Measurements from ENCODE around the gene GPC5.

Gene GPC5

GRCh38 chr13:92317066-92317465 is 918.6 kb downstream of the GPC5 start:
- Histone ChIP-seq H3K23ac (ENCODE audit: low read length) (no peak overlapping the region), H3K79me2 (ENCODE audit: control insufficient read depth, insufficient read depth, low read length, poor library complexity) (no peaks in the 10 kb centered on the region), H4K12ac (ENCODE audit: low read depth, low read length) (no peak overlapping the region), H3K18ac (ENCODE audit: low read length) (no peak overlapping the region), H2BK12ac (ENCODE audit: low read length) (no peak overlapping the region), H3K9ac (ENCODE audit: low read length) (no peak overlapping the region), H3K27ac (ENCODE audit: low read depth, low read length) (no peak overlapping the region), H3K27me3 (ENCODE audit: insufficient read depth, low read length) (no peaks in the 10 kb centered on the region), H4K91ac (ENCODE audit: low read depth, low read length) (no peak overlapping the region), H3K14ac (ENCODE audit: low read length) (no peak overlapping the region), H4K8ac (ENCODE audit: low read depth, low read length) (no peak overlapping the region), H2AK5ac (ENCODE audit: low read length) (no peak overlapping the region), H3K4ac (ENCODE audit: low read depth, low read length) (no peak overlapping the region), H3K4me3 (ENCODE audit: low read depth, low read length) (no peak overlapping the region), H3K36me3 (ENCODE audit: control insufficient read depth in 1 of 2, insufficient read depth in 2 of 2, low read length in 2 of 2) (no peaks in the 10 kb centered on the region), H3K4me1 (ENCODE audit: control insufficient read depth in 1 of 2, insufficient read depth in 2 of 2, low read length in 2 of 2) (peaks cover 0 to 6% of the 10 kb centered on the region in 2 experiments), H3K4me2 (ENCODE audit: low read length) (no peak overlapping the region), H3K79me1 (ENCODE audit: low read length) (peaks cover 1% of the 10 kb centered on the region), H2AFZ (ENCODE audit: insufficient read depth, low read length, poor library complexity) (no peak overlapping the region), H2BK120ac (ENCODE audit: insufficient read depth, low read length, poor library complexity) (no peak overlapping the region), H2BK5ac (ENCODE audit: low read depth, low read length, poor library complexity) (no peak overlapping the region), H3K9me3 (ENCODE audit: insufficient read depth, low read depth, low read length) (peaks cover 1% of the 10 kb centered on the region)
- WGBS (ENCODE audit: extremely low coverage, insufficient coverage, insufficient read length), result no CpG with 5 or more reads among the region's 2 CpGs
- no peak for DNase-seq

GRCh38 chr13:92320323-92320722 is 921.9 kb downstream of the GPC5 start:
- no peak overlapping the region for H4K91ac ChIP-seq (ENCODE audit: low read depth, low read length)
- H3K4me1 ChIP-seq (ENCODE audit: control insufficient read depth in 1 of 2, insufficient read depth in 2 of 2, low read length in 2 of 2), result peaks cover 0 to 2% of the 10 kb centered on the region in 2 experiments
- H4K8ac ChIP-seq (ENCODE audit: low read depth, low read length), result no peak overlapping the region
- H3K79me2 ChIP-seq (ENCODE audit: control insufficient read depth, insufficient read depth, low read length, poor library complexity), result no peaks in the 10 kb centered on the region
- no peak overlapping the region for H3K14ac ChIP-seq (ENCODE audit: low read length)
- H3K36me3 ChIP-seq (ENCODE audit: control insufficient read depth in 1 of 2, insufficient read depth in 2 of 2, low read length in 2 of 2), result no peaks in the 10 kb centered on the region
- H3K4me2 ChIP-seq (ENCODE audit: low read length), result no peak overlapping the region
- DNase-seq, result no peak
- no peak overlapping the region for H2BK120ac ChIP-seq (ENCODE audit: insufficient read depth, low read length, poor library complexity)
- no peak overlapping the region for H2BK12ac ChIP-seq (ENCODE audit: low read length)
- H2AFZ ChIP-seq (ENCODE audit: insufficient read depth, low read length, poor library complexity), result no peak overlapping the region
- H3K27ac ChIP-seq (ENCODE audit: low read depth, low read length), result no peak overlapping the region
- no peak overlapping the region for H4K12ac ChIP-seq (ENCODE audit: low read depth, low read length)
- H3K9me3 ChIP-seq (ENCODE audit: insufficient read depth, low read depth, low read length), result no peaks in the 10 kb centered on the region
- H3K18ac ChIP-seq (ENCODE audit: low read length), result no peak overlapping the region
- no CpG with 5 or more reads among the region's 1 CpG for WGBS (ENCODE audit: extremely low coverage, insufficient coverage, insufficient read length)
- no peak overlapping the region for H2BK5ac ChIP-seq (ENCODE audit: low read depth, low read length, poor library complexity)
- H3K27me3 ChIP-seq (ENCODE audit: insufficient read depth, low read length), result no peaks in the 10 kb centered on the region
- no peak overlapping the region for H3K4me3 ChIP-seq (ENCODE audit: low read depth, low read length)
- no peak overlapping the region for H3K9ac ChIP-seq (ENCODE audit: low read length)
- peaks cover 1% of the 10 kb centered on the region for H3K79me1 ChIP-seq (ENCODE audit: low read length)
- H3K4ac ChIP-seq (ENCODE audit: low read depth, low read length), result no peak overlapping the region
- no peak overlapping the region for H2AK5ac ChIP-seq (ENCODE audit: low read length)
- no peak overlapping the region for H3K23ac ChIP-seq (ENCODE audit: low read length)

GRCh38 chr13:92321174-92321573 is 922.8 kb downstream of the GPC5 start:
- Histone ChIP-seq H3K9me3 (ENCODE audit: insufficient read depth, low read depth, low read length) (no peaks in the 10 kb centered on the region), H4K91ac (ENCODE audit: low read depth, low read length) (no peak overlapping the region), H3K27ac (ENCODE audit: low read depth, low read length) (no peak overlapping the region), H3K36me3 (ENCODE audit: control insufficient read depth in 1 of 2, insufficient read depth in 2 of 2, low read length in 2 of 2) (no peaks in the 10 kb centered on the region), H2BK12ac (ENCODE audit: low read length) (no peak overlapping the region), H2AK5ac (ENCODE audit: low read length) (no peak overlapping the region), H3K4me1 (ENCODE audit: control insufficient read depth in 1 of 2, insufficient read depth in 2 of 2, low read length in 2 of 2) (peaks cover 0 to 2% of the 10 kb centered on the region in 2 experiments), H3K4me2 (ENCODE audit: low read length) (no peak overlapping the region), H3K23ac (ENCODE audit: low read length) (no peak overlapping the region), H4K12ac (ENCODE audit: low read depth, low read length) (no peak overlapping the region), H3K79me2 (ENCODE audit: control insufficient read depth, insufficient read depth, low read length, poor library complexity) (no peaks in the 10 kb centered on the region), H3K18ac (ENCODE audit: low read length) (no peak overlapping the region), H2BK5ac (ENCODE audit: low read depth, low read length, poor library complexity) (no peak overlapping the region), H3K14ac (ENCODE audit: low read length) (no peak overlapping the region), H3K27me3 (ENCODE audit: insufficient read depth, low read length) (no peaks in the 10 kb centered on the region), H2BK120ac (ENCODE audit: insufficient read depth, low read length, poor library complexity) (no peak overlapping the region), H3K4me3 (ENCODE audit: low read depth, low read length) (no peak overlapping the region), H3K9ac (ENCODE audit: low read length) (no peak overlapping the region), H4K8ac (ENCODE audit: low read depth, low read length) (no peak overlapping the region), H2AFZ (ENCODE audit: insufficient read depth, low read length, poor library complexity) (no peak overlapping the region), H3K4ac (ENCODE audit: low read depth, low read length) (no peak overlapping the region), H3K79me1 (ENCODE audit: low read length) (peaks cover 1% of the 10 kb centered on the region)
- WGBS (ENCODE audit: extremely low coverage, insufficient coverage, insufficient read length), result no CpG with 5 or more reads among the region's 5 CpGs
- no peak for DNase-seq

GRCh38 chr13:92345627-92346026 is 947.2 kb downstream of the GPC5 start:
- DNase-seq, result no peak
- Histone ChIP-seq H2BK5ac (ENCODE audit: low read depth, low read length, poor library complexity) (no peak overlapping the region), H3K23ac (ENCODE audit: low read length) (no peak overlapping the region), H2BK120ac (ENCODE audit: insufficient read depth, low read length, poor library complexity) (no peak overlapping the region), H2AFZ (ENCODE audit: insufficient read depth, low read length, poor library complexity) (no peak overlapping the region), H2BK12ac (ENCODE audit: low read length) (no peak overlapping the region), H3K27me3 (ENCODE audit: insufficient read depth, low read length) (no peaks in the 10 kb centered on the region), H4K91ac (ENCODE audit: low read depth, low read length) (no peak overlapping the region), H3K79me2 (ENCODE audit: control insufficient read depth, insufficient read depth, low read length, poor library complexity) (no peaks in the 10 kb centered on the region), H3K14ac (ENCODE audit: low read length) (no peak overlapping the region), H3K9me3 (ENCODE audit: insufficient read depth, low read depth, low read length) (no peaks in the 10 kb centered on the region), H4K12ac (ENCODE audit: low read depth, low read length) (no peak overlapping the region), H3K9ac (ENCODE audit: low read length) (no peak overlapping the region), H3K36me3 (ENCODE audit: control insufficient read depth in 1 of 2, insufficient read depth in 2 of 2, low read length in 2 of 2) (no peaks in the 10 kb centered on the region), H2AK5ac (ENCODE audit: low read length) (no peak overlapping the region), H3K27ac (ENCODE audit: low read depth, low read length) (no peak overlapping the region), H3K18ac (ENCODE audit: low read length) (no peak overlapping the region), H3K4me2 (ENCODE audit: low read length) (no peak overlapping the region), H3K4ac (ENCODE audit: low read depth, low read length) (no peak overlapping the region), H3K4me3 (ENCODE audit: low read depth, low read length) (no peak overlapping the region), H3K4me1 (ENCODE audit: control insufficient read depth in 1 of 2, insufficient read depth in 2 of 2, low read length in 2 of 2) (peaks cover 0 to 5% of the 10 kb centered on the region in 2 experiments), H3K79me1 (ENCODE audit: low read length) (no peaks in the 10 kb centered on the region), H4K8ac (ENCODE audit: low read depth, low read length) (no peak overlapping the region)
- no CpG with 5 or more reads among the region's 1 CpG for WGBS (ENCODE audit: extremely low coverage, insufficient coverage, insufficient read length)
